ENCODE results near the gene MFAP2.

Gene MFAP2

GRCh38 chr1:16981269-16981849 is 939 bp upstream of the MFAP2 start:
- no peak for TF ChIP-seq CTCF (conservative IDR thresholded peaks at IDR 0.05; ENCODE audit: low read depth, low read length)
- H3K36me3 ChIP-seq (ENCODE audit: insufficient read depth), result no peaks in the 10 kb centered on the region
- H3K27ac ChIP-seq, result no peak overlapping the region
- no peak overlapping the region for H3K4me2 ChIP-seq
- no peak overlapping the region for H3K4me3 ChIP-seq (IDR thresholded peaks at IDR 0.05; ENCODE audit: insufficient read depth, low read depth, low read length)
- H2AFZ ChIP-seq (ENCODE audit: low read depth), result no peak overlapping the region
- H4K20me1 ChIP-seq (ENCODE audit: insufficient read depth), result no peaks in the 10 kb centered on the region
- H3K4me1 ChIP-seq (ENCODE audit: low read depth, poor library complexity, severe bottlenecking), result no peaks in the 10 kb centered on the region
- H3K9ac ChIP-seq, result no peak overlapping the region
- no peaks in the 10 kb centered on the region for H3K27me3 ChIP-seq (ENCODE audit: insufficient read depth, low read depth)
- H3K79me2 ChIP-seq (ENCODE audit: insufficient read depth, low read depth), result no peaks in the 10 kb centered on the region

- no peak overlapping the region for H3K4me3 ChIP-seq (IDR thresholded peaks at IDR 0.05; ENCODE audit: insufficient read depth, low read depth, low read length)
- H4K20me1 ChIP-seq (ENCODE audit: insufficient read depth), result no peaks in the 10 kb centered on the region
- H3K79me2 ChIP-seq (ENCODE audit: insufficient read depth, low read depth), result no peaks in the 10 kb centered on the region
- no peaks in the 10 kb centered on the region for H3K36me3 ChIP-seq (ENCODE audit: insufficient read depth)
- H3K27ac ChIP-seq, result no peak overlapping the region
- no peaks in the 10 kb centered on the region for H3K4me1 ChIP-seq (ENCODE audit: low read depth, poor library complexity, severe bottlenecking)
- H3K4me2 ChIP-seq, result no peak overlapping the region
- no peak overlapping the region for H2AFZ ChIP-seq (ENCODE audit: low read depth)
- no peaks in the 10 kb centered on the region for H3K27me3 ChIP-seq (ENCODE audit: insufficient read depth, low read depth)
- no peak for TF ChIP-seq CTCF (conservative IDR thresholded peaks at IDR 0.05; ENCODE audit: low read depth, low read length)
- no peak overlapping the region for H3K9ac ChIP-seq
Measured at GRCh38 chr1:16979475-16980327, 719 bp downstream of the MFAP2 start.

GRCh38 chr1:16978567-16979474 is 1.6 kb downstream of the MFAP2 start:
- Histone ChIP-seq H2AFZ (ENCODE audit: low read depth) (no peak overlapping the region), H3K4me1 (ENCODE audit: low read depth, poor library complexity, severe bottlenecking) (no peaks in the 10 kb centered on the region), H3K27me3 (ENCODE audit: insufficient read depth, low read depth) (no peaks in the 10 kb centered on the region), H3K36me3 (ENCODE audit: insufficient read depth) (no peaks in the 10 kb centered on the region), H3K4me2 (no peak overlapping the region), H3K79me2 (ENCODE audit: insufficient read depth, low read depth) (no peaks in the 10 kb centered on the region), H3K4me3 (IDR thresholded peaks at IDR 0.05; ENCODE audit: insufficient read depth, low read depth, low read length) (no peak overlapping the region), H3K27ac (no peak overlapping the region), H4K20me1 (ENCODE audit: insufficient read depth) (no peaks in the 10 kb centered on the region), H3K9ac (no peak overlapping the region)
- TF ChIP-seq CTCF (conservative IDR thresholded peaks at IDR 0.05; ENCODE audit: low read depth, low read length), result no peak

- H3K9ac ChIP-seq, result no peak overlapping the region
Measured at GRCh38 chr1:16978139-16978538, 2.3 kb downstream of the MFAP2 start.

More at GRCh38 chr1:16978139-16978538, 2.3 kb downstream of the MFAP2 start:
- H3K4me1 ChIP-seq (ENCODE audit: low read depth, poor library complexity, severe bottlenecking), result no peaks in the 10 kb centered on the region
- H4K20me1 ChIP-seq (ENCODE audit: insufficient read depth), result no peaks in the 10 kb centered on the region
- H2AFZ ChIP-seq (ENCODE audit: low read depth), result no peak overlapping the region
- no peaks in the 10 kb centered on the region for H3K27me3 ChIP-seq (ENCODE audit: insufficient read depth, low read depth)
- H3K79me2 ChIP-seq (ENCODE audit: insufficient read depth, low read depth), result no peaks in the 10 kb centered on the region
- H3K4me2 ChIP-seq, result no peak overlapping the region
- H3K27ac ChIP-seq, result no peak overlapping the region
- no peak overlapping the region for H3K4me3 ChIP-seq (IDR thresholded peaks at IDR 0.05; ENCODE audit: insufficient read depth, low read depth, low read length)
- no peaks in the 10 kb centered on the region for H3K36me3 ChIP-seq (ENCODE audit: insufficient read depth)
- TF ChIP-seq CTCF (conservative IDR thresholded peaks at IDR 0.05; ENCODE audit: low read depth, low read length), result no peak
